Erythroblast (primary cell): ENCODE measurements around the gene HIC1.

Source experiments
- GATA1 ChIP-seq: IDR thresholded peaks from 2 replicates; pipeline ENCODE4 v1.6.1; 2011; ENCODE audit warnings: low read depth, mild to moderate bottlenecking, control low read depth, low read length, moderate library complexity
- POLR2A ChIP-seq: IDR thresholded peaks from 2 replicates; pipeline ENCODE4 v1.6.1; 2011; ENCODE audit warnings: mild to moderate bottlenecking, low read length

DNA sequence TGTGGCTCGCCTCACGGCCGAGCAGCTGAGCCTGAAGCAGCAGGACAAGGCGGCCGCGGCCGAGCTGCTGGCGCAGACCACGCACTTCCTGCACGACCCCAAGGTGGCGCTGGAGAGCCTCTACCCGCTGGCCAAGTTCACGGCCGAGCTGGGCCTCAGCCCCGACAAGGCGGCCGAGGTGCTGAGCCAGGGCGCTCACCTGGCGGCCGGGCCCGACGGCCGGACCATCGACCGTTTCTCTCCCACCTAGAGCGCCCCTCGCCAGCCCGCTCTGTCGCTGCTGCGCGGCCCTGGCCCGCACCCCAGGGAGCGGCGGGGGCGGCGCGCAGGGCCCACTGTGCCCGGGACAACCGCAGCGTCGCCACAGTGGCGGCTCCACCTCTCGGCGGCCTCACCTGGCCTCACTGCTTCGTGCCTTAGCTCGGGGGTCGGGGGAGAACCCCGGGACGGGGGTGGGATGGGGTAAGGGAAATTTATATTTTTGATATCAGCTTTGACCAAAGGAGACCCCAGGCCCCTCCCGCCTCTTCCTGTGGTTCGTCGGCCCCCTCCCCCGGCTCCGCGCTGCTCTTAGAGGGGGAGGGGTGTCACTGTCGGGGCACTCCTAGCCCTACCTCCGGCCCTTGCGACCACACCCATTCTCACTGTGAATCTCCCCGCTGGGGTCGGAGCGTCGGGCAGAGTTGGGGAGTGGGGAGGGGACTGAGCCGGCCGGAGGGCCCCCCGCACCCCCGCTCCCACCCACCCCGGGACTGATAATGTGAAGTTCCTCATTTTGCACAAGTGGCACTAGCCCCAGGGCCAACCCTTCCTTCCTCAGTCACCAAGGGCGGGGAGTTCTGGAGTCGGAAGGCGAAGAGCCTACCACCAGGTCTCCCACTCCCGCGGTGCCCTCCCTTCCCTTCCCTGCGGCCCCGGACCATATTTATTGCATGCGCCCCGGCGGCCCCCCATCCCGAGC, 4.0 kb downstream of the HIC1 start:
- TF ChIP-seq POLR2A (no peak), GATA1 (no peak)
